ENCODE data around the gene DMD. TPM values are rescaled to one million over a fixed set of nuclear protein-coding genes. Genes with fewer than 3 reads are reported as not detected.

DMD gene
- total RNA-seq, 1 donor from 2014 or later: 9.7 TPM

DNA sequence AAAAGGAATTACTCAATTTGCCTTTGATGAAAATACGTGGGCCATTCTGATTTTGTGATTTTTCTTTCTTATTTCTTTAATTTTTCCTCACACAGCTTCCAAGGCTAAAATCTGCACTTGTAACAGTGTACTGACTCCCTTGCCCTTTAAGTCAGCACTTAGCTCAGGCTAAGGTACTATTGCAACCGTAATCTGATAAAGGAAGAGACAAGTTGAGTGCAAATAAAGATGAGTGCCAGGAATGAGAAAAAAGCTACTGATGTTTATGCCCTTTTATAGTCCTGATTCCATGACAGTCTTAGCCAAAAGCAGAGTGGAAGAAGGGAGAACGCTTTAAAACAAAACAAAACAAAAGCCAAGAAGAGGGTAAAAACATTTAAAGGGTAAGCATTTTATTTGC is 6.0 kb downstream of the DMD start:
- TF ChIP-seq, protein P1, sequence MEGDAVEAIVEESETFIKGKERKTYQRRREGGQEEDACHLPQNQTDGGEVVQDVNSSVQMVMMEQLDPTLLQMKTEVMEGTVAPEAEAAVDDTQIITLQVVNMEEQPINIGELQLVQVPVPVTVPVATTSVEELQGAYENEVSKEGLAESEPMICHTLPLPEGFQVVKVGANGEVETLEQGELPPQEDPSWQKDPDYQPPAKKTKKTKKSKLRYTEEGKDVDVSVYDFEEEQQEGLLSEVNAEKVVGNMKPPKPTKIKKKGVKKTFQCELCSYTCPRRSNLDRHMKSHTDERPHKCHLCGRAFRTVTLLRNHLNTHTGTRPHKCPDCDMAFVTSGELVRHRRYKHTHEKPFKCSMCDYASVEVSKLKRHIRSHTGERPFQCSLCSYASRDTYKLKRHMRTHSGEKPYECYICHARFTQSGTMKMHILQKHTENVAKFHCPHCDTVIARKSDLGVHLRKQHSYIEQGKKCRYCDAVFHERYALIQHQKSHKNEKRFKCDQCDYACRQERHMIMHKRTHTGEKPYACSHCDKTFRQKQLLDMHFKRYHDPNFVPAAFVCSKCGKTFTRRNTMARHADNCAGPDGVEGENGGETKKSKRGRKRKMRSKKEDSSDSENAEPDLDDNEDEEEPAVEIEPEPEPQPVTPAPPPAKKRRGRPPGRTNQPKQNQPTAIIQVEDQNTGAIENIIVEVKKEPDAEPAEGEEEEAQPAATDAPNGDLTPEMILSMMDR (conservative IDR thresholded peaks at IDR 0.05): no peak
- Mint-ChIP-seq H3K27me3 (ENCODE audit: low read depth) (no peaks in the 10 kb centered on the region), H3K4me1 (peaks cover 4% of the 10 kb centered on the region), H3K9me3 (peaks cover 4% of the 10 kb centered on the region), H3K36me3 (ENCODE audit: low read depth) (no peaks in the 10 kb centered on the region), H3K27ac (ENCODE audit: unreplicated experiment) (no peak overlapping the region), H3K4me3 (no peak overlapping the region)
- no peak for DNase-seq (ENCODE audit: low read depth, low spot score)

DNA sequence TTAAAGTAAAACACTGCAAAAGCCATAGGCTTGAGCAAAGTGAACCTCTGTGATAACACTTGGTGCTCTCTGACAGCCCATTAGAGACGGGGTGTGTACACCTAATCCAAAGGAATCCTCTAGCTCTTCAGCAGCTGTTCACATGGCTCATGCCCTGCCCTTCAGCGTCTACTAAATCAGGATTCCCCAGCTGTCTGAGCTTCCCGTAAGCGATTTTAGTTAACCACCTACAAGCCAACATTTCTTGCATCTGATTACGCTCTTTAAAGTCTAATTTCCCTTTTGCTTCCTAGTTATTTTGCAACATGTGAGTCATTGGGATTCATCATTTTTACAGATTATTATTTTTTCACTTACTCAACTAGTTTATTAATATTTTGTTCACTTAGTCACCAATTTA is 6.5 kb downstream of the DMD start:
- Mint-ChIP-seq H3K9me3 (peaks cover 4% of the 10 kb centered on the region), H3K27ac (ENCODE audit: unreplicated experiment) (no peak overlapping the region), H3K4me3 (no peak overlapping the region)

DNA sequence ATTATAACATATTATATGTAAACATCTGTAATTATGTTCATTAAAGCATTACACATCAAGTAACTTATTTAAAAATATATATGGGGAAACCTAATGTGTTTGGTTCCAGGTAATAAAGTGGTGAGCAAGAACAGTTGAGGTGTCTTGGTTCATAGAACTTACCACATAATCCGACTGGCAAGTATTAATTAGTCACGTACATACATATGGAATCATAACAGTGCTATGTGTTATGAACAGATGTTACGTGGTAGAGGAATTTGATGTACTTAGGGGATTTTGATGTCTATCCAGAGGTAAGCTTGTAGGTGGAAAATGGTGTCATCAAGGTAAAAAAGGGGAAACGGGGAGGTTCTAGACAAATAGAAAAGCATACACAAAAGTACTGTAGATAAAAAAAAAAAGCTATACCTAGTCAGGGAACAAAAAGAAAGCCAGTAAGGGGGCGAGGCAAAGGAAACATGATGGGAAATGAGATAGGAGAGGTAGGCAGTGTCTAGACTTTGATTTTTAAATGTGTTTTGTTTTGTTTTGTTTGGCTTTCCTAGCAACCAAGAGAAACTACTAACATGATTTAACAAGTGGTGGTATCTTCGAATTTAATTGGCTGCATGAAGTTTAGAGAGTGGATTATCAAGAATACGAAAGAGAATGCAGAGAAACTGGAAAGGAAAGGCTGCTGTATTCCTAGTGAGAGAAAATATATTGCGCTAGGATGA is 12.6 kb downstream of the DMD start:
- Mint-ChIP-seq H3K36me3 (ENCODE audit: low read depth) (no peaks in the 10 kb centered on the region), H3K9me3 (peaks cover 8% of the 10 kb centered on the region), H3K27ac (ENCODE audit: unreplicated experiment) (no peak overlapping the region), H3K27me3 (ENCODE audit: low read depth) (no peaks in the 10 kb centered on the region), H3K4me1 (no peaks in the 10 kb centered on the region), H3K4me3 (no peak overlapping the region)
- DNase-seq (ENCODE audit: low read depth, low spot score): no peak
- TF ChIP-seq, protein P1 (conservative IDR thresholded peaks at IDR 0.05): no peak

More for the DNA sequence above, 6.5 kb downstream of the DMD start:
- Mint-ChIP-seq H3K36me3 (ENCODE audit: low read depth) (no peaks in the 10 kb centered on the region), H3K27me3 (ENCODE audit: low read depth) (no peaks in the 10 kb centered on the region), H3K4me1 (peaks cover 4% of the 10 kb centered on the region)
- TF ChIP-seq, protein P1 (conservative IDR thresholded peaks at IDR 0.05): no peak
- DNase-seq (ENCODE audit: low read depth, low spot score): no peak

DNA sequence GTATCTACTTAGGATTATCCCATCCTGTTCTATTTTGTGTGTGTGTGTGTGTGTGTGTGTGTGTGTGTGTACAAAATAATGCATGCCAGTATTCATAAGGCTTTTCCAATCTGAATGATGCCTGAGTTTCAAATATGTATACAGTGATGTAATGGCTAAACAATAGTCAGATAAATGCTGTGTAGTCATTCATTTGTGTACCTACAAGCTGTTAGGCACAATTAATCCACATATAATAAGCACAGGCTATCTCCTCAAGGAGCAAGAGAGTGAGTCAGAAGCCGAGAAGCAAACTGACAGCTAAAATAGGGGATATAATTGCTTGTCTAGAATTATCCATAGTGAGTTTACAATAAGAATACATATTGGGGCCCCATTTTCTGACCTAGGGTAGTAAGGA is 15.7 kb downstream of the DMD start:
- Mint-ChIP-seq H3K36me3 (ENCODE audit: low read depth) (no peaks in the 10 kb centered on the region), H3K4me3 (no peak overlapping the region), H3K27me3 (ENCODE audit: low read depth) (no peaks in the 10 kb centered on the region), H3K9me3 (peaks cover 6% of the 10 kb centered on the region), H3K4me1 (no peaks in the 10 kb centered on the region), H3K27ac (ENCODE audit: unreplicated experiment) (no peak overlapping the region)
- TF ChIP-seq, protein P1 (conservative IDR thresholded peaks at IDR 0.05): no peak
- DNase-seq (ENCODE audit: low read depth, low spot score): no peak

DNA sequence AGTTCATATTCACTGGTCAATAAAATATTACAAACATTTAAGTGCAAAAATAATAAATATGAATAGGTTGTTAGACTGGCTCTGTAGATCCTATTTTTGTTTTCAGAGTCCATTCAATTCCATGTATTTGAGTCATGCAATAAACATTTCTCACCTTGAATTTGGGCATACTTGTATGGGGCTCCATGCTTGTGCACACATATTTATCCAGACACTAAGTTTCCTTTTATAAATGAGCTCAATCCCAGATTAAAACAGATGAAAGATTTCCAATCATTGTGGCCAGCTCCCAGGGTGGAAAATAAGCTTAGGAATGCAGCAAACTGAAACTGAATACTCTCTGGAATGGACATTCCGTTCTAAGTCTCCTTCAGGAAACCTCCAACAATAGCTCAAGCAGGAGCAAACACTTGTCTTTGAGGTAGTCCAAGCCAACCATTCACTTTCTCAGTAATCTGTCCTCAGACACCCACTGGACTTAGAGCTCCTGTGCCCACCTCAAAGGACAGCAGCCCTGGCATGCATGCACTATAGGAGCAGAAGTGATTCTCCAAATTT is 16.4 kb downstream of the DMD start:
- Mint-ChIP-seq H3K27me3 (ENCODE audit: low read depth) (no peaks in the 10 kb centered on the region), H3K36me3 (ENCODE audit: low read depth) (no peaks in the 10 kb centered on the region), H3K9me3 (peaks cover 6% of the 10 kb centered on the region), H3K4me1 (no peaks in the 10 kb centered on the region), H3K27ac (ENCODE audit: unreplicated experiment) (no peak overlapping the region), H3K4me3 (no peak overlapping the region)
- no peak for DNase-seq (ENCODE audit: low read depth, low spot score)
- TF ChIP-seq, protein P1 (conservative IDR thresholded peaks at IDR 0.05): no peak
